Fibroblast of pulmonary artery (primary cell): ENCODE measurements around the gene INMT.

Experiments used
- DNase-seq: peaks from one replicate; pipeline ENCODE4 v3.0.0-alpha.2; 2010; ENCODE audit warnings: low read depth
- H3K4me3 ChIP-seq: replicated peaks from 2 replicates; pipeline ENCODE4 v1.5.1; 2011; ENCODE audit warnings: low read depth, mild to moderate bottlenecking, control low read depth, low read length, moderate library complexity
- CTCF ChIP-seq: IDR thresholded peaks from 2 replicates; pipeline ENCODE4 v1.5.1; 2011; ENCODE audit warnings: mild to moderate bottlenecking, control low read depth, low read length, inconsistent platforms; ENCODE audit errors: missing control alignments

INMT gene

GRCh38 chr7:30790356-30790755 is 38.4 kb downstream of the INMT start:
- no peak overlapping the region for H3K4me3 ChIP-seq
- TF ChIP-seq CTCF = no peak
- no peak for DNase-seq

GRCh38 chr7:30791114-30791513 is 39.2 kb downstream of the INMT start:
- no peak for DNase-seq
- no peak overlapping the region for H3K4me3 ChIP-seq
- TF ChIP-seq CTCF = no peak

- no peak overlapping the region for H3K4me3 ChIP-seq
- DNase-seq = no peak
- no peak for TF ChIP-seq CTCF
Observed at GRCh38 chr7:30795161-30795948, 43.4 kb downstream of the INMT start.

GRCh38 chr7:30796105-30796869 is 44.4 kb downstream of the INMT start:
- DNase-seq = peak; percentile 60

GRCh38 chr7:30797176-30798040 is 45.5 kb downstream of the INMT start:
- no peak for TF ChIP-seq CTCF
- no peak overlapping the region for H3K4me3 ChIP-seq
- DNase-seq = no peak

More at GRCh38 chr7:30796105-30796869, 44.4 kb downstream of the INMT start:
- H3K4me3 ChIP-seq = no peak overlapping the region
- no peak for TF ChIP-seq CTCF

GRCh38 chr7:30799206-30799975 is 47.5 kb downstream of the INMT start:
- TF ChIP-seq CTCF = no peak
- H3K4me3 ChIP-seq = no peak overlapping the region
- peak; percentile 89 for DNase-seq
